HG02885 (cell line): ENCODE measurements around the gene FAM171A2.
"Not testable (repeated sequence)": the region's sequence is repeated elsewhere in the genome, so short reads cannot be mapped to it uniquely, and the experiment has no call there.

Source experiments
- ATAC-seq: cut with Tn5 transposase; IDR thresholded peaks from one replicate; pipeline ENCODE4 v1.9.1; 2021; ENCODE audit warnings: mild to moderate bottlenecking; ENCODE audit not compliant: unreplicated experiment, poor library complexity

Gene FAM171A2

DNA sequence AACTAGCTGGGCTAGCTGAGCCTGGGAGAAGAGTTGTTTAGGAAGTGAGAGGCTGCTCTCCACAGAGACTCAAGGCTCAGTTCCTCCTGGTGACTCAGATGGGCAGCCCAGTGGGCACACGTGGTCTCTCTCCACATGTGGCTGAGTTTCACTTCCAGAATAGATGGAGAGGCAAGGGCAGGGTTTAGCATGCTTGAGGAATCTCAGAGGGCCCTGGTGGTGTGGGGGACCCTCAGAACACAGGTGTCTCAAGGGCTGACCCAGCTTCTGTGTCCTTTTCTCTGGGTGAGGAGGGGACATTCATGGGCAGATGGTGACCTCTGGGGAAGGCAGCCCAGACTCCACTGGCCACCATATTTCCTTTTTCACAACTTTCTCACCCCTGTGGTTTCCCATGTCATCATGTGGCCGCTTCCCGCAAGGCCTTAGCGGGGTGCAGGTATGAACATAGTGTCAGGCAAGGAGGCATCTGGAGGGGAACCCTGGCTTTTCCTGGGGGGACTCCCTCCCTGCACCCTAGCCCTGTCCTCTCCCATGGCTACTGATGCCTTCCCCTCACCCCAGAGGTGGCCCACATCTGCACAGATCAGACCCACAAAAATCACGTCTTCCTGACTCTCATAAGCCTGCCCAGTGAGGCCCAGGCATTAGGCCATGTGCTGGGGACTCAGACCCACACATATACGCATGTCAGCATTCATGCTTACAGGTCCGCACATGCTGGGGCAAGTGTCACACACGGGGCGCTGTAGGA, 15.2 kb downstream of the FAM171A2 start:
- ATAC-seq = no peak

DNA sequence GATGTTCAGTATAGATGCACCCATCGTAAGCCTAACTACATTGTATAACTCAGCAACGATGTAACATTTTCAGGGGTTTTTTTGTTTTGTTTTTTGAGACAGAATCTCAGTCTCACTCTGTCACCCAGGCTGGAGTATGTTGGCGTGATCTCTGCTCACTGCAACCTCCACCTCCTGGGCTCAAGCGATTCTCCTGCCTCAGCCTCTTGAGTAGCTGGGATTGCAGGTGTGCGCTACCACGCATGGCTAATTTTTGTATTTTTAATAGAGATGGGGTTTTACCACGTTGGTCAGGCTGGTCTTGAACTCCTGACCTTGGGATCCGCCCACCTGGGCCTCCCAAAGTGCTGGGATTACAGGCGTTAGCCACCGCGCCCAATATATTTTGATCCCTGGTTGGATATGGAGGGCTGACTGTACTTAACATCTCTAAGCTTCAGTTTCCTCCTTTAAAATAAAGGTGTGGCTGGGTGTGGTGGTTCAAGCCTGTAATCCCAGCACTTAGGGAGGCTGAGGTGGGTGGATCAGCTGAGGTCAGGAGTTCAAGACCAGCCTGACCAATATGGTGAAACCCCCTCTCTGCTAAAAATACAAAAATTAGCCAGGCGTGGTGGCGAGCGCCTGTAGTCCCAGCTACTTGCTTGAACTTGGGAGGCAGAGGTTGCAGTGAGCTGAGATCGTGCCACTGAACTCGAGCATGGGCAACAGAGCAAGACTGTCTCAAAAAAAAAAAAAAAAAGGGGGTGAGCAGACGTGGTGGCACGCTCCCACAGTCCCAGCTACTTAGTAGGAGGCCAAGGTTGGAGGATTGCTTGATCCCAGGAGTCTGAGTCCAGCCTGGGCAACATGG, 16.2 kb downstream of the FAM171A2 start:
- ATAC-seq = not testable (repeated sequence)

DNA sequence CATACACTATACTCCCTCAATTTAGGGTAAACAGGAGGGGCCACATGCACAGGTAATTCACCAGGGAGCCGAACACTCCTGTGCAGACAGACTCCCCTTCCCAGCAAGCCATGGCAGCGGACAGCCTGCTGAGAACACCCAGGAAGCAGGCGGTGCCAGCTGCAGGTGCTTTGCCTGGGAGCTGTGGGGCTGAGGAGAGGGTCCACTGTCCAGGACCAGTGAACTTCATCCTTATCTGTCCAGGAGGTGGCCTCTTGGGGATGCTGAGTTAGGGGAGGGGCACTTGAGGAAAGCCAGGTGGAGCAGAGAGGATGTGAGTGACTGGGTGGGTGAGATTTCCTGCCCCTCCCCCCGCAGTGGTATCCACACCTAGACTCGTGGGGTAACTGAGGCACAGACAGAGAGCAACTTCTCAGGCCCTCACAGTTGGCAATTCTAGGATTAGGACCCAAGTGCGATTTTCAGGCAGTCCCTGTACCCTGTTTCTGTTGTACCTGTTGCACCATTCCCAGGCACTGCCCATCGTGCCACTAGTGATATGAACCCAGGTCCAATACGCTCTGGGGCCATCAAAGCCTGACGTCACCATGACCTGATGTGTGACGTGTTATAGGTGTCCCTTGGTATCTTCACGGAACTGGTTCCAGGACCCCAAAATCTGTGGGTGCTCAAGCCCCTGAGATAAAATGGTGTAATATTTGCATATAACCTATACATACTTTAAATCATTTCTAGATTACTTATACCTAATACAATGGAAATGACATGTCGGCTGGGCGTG, 17.4 kb downstream of the FAM171A2 start:
- ATAC-seq = no peak

DNA sequence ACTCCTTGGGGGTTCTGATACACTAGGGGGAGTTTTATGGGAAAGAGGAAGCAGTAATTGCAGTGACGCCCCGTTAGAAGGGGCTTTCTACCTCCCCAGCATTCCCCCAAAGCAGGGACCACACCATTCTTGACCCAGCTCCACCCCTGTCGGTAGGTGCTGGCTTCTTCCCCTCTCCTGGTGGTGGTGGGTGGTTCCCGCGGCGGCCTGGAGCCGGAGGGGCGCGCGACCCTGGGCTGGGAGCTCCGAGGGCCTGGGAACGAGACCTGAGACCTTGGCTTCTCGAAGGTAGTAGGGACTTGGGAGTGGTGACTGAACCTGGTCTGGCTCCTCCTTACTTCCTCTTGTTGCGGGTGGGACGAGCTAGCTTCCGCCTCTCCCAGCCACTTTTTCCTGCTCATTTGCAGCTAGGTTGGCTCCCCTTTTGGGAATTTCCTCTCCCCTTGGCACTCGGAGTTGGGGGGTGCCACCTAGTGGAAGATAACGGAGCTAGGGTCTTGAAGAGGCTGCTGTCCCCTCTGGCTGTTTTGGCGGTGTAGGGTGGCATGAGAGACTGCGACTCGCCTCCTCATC, 18.1 kb downstream of the FAM171A2 start:
- ATAC-seq = peak; percentile 28

DNA sequence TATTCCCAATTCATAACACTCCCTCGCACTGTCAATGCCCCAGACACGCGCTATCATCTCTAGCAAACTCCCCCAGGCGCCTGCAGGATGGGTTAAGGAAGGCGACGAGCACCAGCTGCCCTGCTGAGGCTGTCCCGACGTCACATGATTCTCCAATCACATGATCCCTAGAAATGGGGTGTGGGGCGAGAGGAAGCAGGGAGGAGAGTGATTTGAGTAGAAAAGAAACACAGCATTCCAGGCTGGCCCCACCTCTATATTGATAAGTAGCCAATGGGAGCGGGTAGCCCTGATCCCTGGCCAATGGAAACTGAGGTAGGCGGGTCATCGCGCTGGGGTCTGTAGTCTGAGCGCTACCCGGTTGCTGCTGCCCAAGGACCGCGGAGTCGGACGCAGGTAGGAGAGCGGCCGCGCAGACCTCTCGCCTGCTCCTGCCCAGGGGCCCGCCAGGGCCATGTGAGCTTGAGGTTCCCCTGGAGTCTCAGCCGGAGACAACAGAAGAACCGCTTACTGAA, 18.7 kb downstream of the FAM171A2 start, which contains the start of gene GRN:
Gene GRN (plus strand): TSS at position 364 of the 515 bp plus-strand sequence. CDS start 3,863 bp downstream, outside the sequence.
- peak; percentile 82 for ATAC-seq

DNA sequence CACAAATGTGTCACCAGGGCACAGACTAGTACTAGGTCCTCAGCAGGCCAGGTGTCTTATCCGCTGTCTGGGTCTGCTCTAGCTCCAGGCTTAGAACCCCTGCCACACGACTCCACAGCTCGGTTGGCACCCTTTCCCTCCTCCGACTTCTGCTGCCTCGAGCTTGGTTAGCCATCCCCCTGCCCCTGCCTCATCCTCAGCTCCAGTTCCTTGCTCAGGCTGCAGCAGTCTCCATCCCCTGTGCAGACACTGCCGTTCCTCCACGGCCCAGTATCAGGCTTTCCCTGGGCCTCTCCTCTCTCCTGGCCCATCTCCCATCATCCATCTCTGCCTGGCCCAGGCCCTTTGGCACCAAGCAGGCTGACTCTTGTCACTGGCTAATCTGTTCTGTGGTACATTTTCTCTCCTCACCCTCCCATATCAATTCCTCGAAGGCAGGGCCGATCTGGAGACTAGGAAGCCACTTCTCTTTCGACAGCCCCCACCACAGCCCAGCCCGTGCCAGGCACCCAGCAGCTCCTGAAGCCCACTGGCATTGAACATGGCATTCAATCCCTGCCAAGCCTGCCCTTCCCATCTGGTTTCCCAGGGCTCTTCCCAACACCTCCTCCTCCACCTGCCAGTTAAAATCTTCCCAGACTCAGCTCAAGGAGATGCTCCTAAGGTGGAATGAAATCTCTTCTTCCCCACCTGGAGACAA, 20.0 kb downstream of the FAM171A2 start:
- no peak for ATAC-seq

DNA sequence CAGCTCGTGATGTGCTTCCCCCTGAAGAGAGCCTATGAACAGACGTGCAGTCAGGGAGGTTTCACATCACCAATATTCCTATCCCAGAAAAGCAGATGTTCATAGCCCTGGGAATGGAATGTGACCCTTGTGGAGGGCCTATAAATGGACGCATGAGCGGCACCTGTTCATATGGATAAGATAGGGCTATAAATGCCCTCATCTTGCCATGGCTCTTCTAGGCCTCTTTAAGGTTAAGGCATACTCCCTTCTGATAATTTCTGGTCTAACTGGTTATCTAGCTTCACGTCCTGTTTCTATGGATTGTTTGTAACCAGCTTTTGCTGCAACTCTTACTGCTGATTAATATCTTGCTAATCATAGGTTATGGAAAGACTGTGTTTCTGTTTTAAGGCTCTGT, 23.1 kb downstream of the FAM171A2 start:
- not testable (repeated sequence) for ATAC-seq

DNA sequence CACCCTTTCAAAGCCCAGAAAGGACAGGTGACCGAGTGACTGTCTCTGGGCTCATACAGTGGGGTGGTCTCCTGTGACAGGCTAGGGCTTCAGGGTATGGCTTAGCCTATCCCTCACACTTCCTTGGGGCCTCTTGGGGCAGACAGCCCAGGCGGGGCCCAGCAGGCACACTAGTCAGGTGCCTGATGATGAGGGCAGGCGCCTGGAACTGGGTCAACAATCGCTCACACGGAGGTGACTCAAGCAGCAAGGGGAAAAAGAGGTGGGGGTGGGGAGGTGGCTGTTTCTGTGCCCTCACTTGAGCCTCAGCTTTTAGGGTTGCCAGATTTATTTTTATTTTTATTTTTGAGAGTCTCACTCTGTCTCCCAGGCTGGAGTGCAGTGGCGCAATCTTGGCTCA, 25.0 kb downstream of the FAM171A2 start:
- no peak for ATAC-seq

DNA sequence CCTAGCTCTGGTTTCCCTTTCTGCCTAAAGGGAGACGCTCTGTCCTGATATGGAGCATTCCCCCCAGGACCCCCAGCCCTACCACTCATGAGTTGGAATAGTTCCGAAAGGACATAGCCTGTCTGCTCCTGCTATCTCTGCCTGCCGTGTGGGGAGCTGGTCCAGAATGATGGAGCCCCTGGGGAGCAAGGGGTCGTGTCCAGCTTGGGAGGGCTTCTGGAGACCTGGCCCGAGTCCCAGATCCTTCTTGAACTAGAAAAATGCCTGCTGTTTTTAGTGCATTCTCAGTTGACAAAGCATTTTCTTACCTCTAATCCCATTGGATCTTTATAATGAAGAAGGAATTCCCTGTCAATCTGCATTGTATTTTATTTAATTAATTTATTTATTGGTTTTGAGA, 27.7 kb downstream of the FAM171A2 start:
- ATAC-seq = no peak

DNA sequence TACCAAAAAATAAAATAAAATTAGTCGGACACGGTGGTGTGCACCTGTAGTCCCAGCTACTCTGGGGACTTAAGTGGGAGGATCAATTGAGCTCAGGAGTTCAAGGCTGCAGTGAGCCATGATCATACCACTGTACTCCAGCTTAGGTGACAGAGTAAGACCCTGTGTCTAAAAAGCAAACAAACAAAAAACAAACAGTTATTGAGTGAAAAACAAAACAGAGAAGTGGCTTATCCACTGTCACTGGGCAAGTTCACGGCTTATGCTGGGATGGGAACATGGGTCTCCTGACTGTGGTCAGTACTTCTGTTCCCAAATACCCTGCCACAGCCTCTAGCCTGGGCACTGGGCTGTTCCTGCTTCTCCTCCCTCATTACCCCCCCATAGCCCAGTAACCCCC, 28.1 kb downstream of the FAM171A2 start:
- ATAC-seq = no peak

DNA sequence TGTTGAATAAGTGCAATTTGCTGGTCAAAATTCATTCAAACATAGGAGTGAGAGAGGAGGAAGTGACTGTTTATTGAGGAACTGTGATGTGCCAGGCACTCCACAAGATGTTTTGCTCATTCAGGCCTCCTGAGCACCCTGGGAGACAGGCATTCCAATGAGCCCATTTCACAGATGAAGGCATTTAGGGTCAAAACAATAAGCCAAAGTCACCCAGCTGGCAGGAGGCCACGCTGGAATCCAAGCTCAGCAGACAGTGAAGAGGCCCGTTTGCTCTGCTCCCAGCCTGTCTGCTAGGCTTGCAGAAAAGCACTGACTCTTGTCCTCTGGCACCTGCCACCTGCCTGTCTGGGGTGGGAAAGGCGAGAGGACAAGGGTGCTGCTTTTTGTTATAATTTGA, 28.9 kb downstream of the FAM171A2 start:
- no peak for ATAC-seq

DNA sequence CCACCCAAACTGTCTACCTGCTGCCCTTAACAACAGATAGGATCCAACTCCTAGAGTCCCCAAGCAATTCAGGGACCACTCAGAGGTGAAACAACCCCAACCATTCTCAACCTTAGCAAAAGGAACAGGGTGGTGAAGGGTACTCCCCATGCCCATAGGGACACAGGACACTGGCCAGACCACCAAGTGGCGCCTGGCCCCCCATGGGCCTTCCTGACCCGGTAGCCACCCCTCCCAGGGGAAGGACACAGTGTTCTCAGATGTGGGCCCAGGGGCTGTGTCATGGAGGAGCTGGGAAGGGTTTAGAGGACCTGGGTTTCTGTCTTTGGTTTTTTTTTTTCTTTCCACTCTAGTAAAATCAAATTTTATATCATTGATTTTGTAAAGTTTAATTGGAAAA, 29.3 kb downstream of the FAM171A2 start:
- no peak for ATAC-seq

DNA sequence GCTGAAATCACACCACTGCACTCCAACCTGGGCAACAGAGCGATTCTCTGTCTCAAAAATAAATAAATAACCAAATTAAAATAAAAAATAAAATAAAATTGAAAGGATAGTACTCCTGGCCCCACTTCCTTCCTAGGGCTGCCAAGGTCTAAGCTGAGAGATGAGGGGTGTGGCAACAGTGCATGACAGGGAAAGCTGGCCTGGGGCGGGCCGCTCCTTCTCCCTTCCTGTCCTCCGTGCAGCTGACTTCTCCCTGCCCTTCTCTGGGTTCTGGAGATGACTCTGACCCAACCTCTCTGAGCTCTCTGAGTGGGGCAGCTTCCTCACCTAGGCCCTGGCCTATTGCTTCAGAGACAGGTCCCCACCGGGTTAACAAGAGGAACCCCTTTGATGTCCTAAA, 30.3 kb downstream of the FAM171A2 start:
- ATAC-seq = no peak

DNA sequence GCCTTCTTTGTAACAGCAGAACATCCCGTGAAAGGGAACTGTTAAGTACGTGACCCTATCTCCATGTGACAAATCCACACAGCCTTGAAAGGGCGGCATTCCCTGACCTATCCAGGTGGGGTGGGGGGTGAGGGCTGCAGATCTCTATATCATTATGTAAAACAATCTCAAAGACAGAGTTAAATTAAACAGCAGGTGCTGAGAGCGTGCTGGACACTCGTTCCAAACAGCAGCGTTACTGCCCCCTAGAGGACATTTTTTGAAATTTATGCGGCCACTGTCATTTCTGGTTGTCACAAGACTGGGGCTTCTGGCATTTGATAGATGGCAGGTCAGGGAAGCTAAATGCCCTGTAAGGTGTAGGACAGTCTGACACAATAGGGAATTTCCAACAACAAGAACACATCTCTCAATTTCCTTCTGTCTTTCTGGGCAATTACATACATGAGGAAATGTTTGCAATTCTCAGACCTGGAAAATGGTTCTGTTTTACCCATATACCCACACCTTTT, 32.3 kb downstream of the FAM171A2 start:
- ATAC-seq = no peak

DNA sequence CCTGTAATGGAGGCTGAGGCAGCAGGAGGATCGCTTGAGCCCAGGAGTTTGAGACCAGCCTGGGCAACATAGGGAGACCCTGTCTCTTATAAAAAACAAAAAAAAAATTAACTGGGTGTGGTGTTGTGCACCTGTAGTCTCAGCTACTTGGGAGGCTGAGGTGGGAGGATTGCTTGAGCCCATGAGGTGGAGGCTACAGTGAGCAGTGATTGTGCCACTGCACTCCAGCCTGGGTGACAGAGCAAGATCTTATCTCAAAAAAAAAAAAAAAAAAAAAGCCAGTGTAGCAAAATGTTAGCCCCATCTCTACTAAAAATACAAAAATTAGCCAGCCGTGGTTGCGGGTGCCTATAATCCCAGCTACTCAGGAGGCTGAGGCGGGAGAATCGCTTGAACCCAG, 33.4 kb downstream of the FAM171A2 start:
- not testable (repeated sequence) for ATAC-seq

DNA sequence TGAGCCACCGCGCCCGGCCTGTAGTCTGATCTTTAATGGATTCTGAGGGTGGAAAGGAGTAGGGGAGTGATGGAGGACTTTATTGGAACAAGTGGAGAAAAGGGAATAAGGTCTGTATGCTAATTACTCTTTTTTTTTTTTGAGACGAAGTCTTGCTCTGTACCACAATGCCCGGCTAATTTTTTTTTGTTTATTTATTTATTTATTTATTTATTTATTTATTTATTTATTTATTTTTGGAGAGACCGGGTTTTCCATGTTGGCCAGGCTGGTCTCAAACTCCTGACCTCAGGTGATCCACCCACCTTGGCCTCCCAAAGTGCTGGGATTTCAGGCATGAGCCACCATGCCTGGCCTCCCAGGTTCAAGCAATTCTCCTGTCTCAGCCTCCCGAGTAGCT, 34.1 kb downstream of the FAM171A2 start:
- not testable (repeated sequence) for ATAC-seq

DNA sequence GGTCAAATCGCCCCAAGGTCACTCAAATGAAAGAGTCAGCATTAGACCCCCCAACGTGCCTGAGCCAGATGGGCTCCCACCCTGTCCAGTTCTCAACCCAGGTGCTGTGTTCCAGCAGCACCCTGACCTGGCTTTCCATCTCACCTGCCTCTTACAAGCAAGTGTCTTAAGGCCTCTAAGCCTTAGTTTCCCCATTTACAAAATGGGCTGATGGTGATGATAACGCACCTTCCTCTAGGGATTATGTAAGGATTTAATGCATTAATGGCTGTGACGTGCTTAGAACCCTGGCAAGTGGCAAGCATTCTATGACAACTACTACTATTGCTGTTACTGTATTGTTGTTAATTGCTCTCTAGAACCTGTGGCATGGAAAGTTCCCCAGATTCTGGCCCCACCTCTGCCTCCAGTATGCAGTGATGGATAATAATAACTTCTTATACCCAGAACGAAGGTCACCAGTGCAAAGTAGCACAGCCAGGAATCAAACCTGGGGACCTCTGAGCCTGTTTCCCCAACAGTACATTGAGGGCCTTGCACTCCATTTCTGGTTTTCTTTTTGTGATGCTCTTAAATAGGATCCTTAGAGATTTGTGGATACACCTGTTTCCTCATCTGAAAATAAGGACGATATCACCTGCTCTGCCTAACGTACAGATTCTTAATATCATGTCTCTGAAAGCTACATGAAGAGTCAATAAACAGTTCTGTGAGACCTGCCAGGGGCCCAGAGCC, 35.8 kb downstream of the FAM171A2 start:
- no peak for ATAC-seq

DNA sequence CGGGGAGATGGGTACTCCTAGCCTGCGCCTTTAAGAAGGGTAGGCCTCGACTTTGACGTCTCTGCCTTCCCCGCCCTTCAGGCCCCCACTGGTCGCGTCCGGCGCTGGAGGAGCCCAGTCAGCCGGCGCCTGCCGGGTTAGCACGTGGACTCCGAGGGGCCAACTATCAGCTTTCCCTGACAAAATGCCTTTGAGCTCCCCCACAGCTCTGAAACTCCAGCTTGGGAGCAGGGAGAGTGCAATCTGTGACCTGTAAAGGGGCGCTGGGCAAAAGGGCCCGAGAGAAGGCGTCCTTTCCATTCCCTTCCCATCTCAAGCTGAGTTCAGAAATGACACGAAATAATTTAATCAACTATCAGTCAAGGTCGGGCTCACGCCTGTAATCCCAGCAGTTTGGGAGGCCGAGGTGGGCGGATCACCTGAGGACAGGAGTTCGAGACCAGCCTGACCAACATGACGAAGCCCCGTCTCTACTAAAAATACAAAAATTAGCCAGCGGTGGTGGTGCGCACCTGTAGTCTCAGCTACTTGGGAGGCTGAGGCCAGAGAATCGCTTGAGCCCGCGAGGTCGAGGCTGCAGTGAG, 36.7 kb downstream of the FAM171A2 start:
- ATAC-seq = peak; percentile 65
